ENCODE measurements around the gene DLL4.
"Not testable (repeated sequence)": the region's sequence is repeated elsewhere in the genome, so short reads cannot be mapped to it uniquely, and the experiment has no call there.

The DLL4 gene

GRCh38 chr15:40949756-40950207 is 20.6 kb downstream of the DLL4 start:
- H3K4me1 ChIP-seq (ENCODE audit: control insufficient read depth in 5 of 5, insufficient read depth in 5 of 5, low read length in 5 of 5): peaks cover 0 to 38% (median 27%) of the 10 kb centered on the region in 5 donors
- no peaks in the 10 kb centered on the region for H3K9me3 ChIP-seq (ENCODE audit: control insufficient read depth in 5 of 5, low read length in 5 of 5)
- H3K27ac ChIP-seq (ENCODE audit: low read depth, low read length): no peak overlapping the region

GRCh38 chr15:40951764-40952163 is 22.6 kb downstream of the DLL4 start:
- Histone ChIP-seq H3K4me3 (ENCODE audit: low read depth in 1 of 5, low read length in 5 of 5) (no peak overlapping the region), H3K36me3 (ENCODE audit: control insufficient read depth in 5 of 5, insufficient read depth in 5 of 5, low read length in 5 of 5) (no peaks in the 10 kb centered on the region), H3K27me3 (ENCODE audit: control insufficient read depth in 5 of 5, insufficient read depth in 4 of 5, low read length in 5 of 5) (no peaks in the 10 kb centered on the region), H3K9me3 (ENCODE audit: control insufficient read depth in 5 of 5, low read length in 5 of 5) (no peaks in the 10 kb centered on the region), H3K27ac (ENCODE audit: low read depth, low read length) (no peak overlapping the region), H3K9ac (ENCODE audit: low read length in 5 of 5) (no peak overlapping the region), H3K4me1 (ENCODE audit: control insufficient read depth in 5 of 5, insufficient read depth in 5 of 5, low read length in 5 of 5) (peaks cover 0 to 54% (median 29%) of the 10 kb centered on the region in 5 donors)

More at GRCh38 chr15:40949756-40950207, 20.6 kb downstream of the DLL4 start:
- Histone ChIP-seq H3K36me3 (ENCODE audit: control insufficient read depth in 5 of 5, insufficient read depth in 5 of 5, low read length in 5 of 5) (no peaks in the 10 kb centered on the region), H3K9ac (ENCODE audit: low read length in 5 of 5) (no peak overlapping the region), H3K4me3 (ENCODE audit: low read depth in 1 of 5, low read length in 5 of 5) (no peak overlapping the region), H3K27me3 (ENCODE audit: control insufficient read depth in 5 of 5, insufficient read depth in 4 of 5, low read length in 5 of 5) (no peaks in the 10 kb centered on the region)

GRCh38 chr15:40952301-40952900 is 23.3 kb downstream of the DLL4 start:
- Histone ChIP-seq H3K27ac (ENCODE audit: low read depth, low read length) (peak overlapping the region; percentile 69), H3K36me3 (ENCODE audit: control insufficient read depth in 5 of 5, insufficient read depth in 5 of 5, low read length in 5 of 5) (no peaks in the 10 kb centered on the region), H3K9ac (ENCODE audit: low read length in 5 of 5) (peak overlapping the region in 3 of 5 donors; percentile 45 to 71 (median 71)), H3K4me3 (ENCODE audit: low read depth in 1 of 5, low read length in 5 of 5) (peak overlapping the region; percentile 63 to 78 (median 74)), H3K9me3 (ENCODE audit: control insufficient read depth in 5 of 5, low read length in 5 of 5) (no peaks in the 10 kb centered on the region), H3K4me1 (ENCODE audit: control insufficient read depth in 5 of 5, insufficient read depth in 5 of 5, low read length in 5 of 5) (peaks cover 0 to 61% (median 34%) of the 10 kb centered on the region in 5 donors), H3K27me3 (ENCODE audit: control insufficient read depth in 5 of 5, insufficient read depth in 4 of 5, low read length in 5 of 5) (no peaks in the 10 kb centered on the region)

- H3K27ac ChIP-seq (ENCODE audit: low read depth, low read length): peak within 1 kb of the TSS; percentile 69
- H3K9ac ChIP-seq (ENCODE audit: low read length in 5 of 5): peak within 1 kb of the TSS in 3 of 5 donors; percentile 45 to 71 (median 71)
- H3K4me1 ChIP-seq (ENCODE audit: control insufficient read depth in 5 of 5, insufficient read depth in 5 of 5, low read length in 5 of 5): peaks cover 0 to 68% (median 35%) of the 10 kb centered on the region in 5 donors
- H3K27me3 ChIP-seq (ENCODE audit: control insufficient read depth in 5 of 5, insufficient read depth in 4 of 5, low read length in 5 of 5): no peaks in the 10 kb centered on the region
- H3K4me3 ChIP-seq (ENCODE audit: low read depth in 1 of 5, low read length in 5 of 5): peak within 1 kb of the TSS; percentile 63 to 78 (median 74)
- H3K9me3 ChIP-seq (ENCODE audit: control insufficient read depth in 5 of 5, low read length in 5 of 5): no peaks in the 10 kb centered on the region
- no peaks in the 10 kb centered on the region for H3K36me3 ChIP-seq (ENCODE audit: control insufficient read depth in 5 of 5, insufficient read depth in 5 of 5, low read length in 5 of 5)
Measured at GRCh38 chr15:40952901-40953712, 24.0 kb downstream of the DLL4 start, which contains the start of gene CHAC1. Gene CHAC1 (plus strand): TSS chr15:40953471. CDS start chr15:40953584, 113 bp downstream.

- H3K27ac ChIP-seq (ENCODE audit: low read depth, low read length): no peak overlapping the region
- H3K27me3 ChIP-seq (ENCODE audit: control insufficient read depth in 5 of 5, insufficient read depth in 4 of 5, low read length in 5 of 5): no peaks in the 10 kb centered on the region
- peaks cover 0 to 69% (median 35%) of the 10 kb centered on the region in 5 donors for H3K4me1 ChIP-seq (ENCODE audit: control insufficient read depth in 5 of 5, insufficient read depth in 5 of 5, low read length in 5 of 5)
- peak overlapping the region; percentile 59 to 78 (median 74) for H3K4me3 ChIP-seq (ENCODE audit: low read depth in 1 of 5, low read length in 5 of 5)
- peak overlapping the region in 2 of 5 donors; percentile 37 to 71 for H3K9ac ChIP-seq (ENCODE audit: low read length in 5 of 5)
- H3K36me3 ChIP-seq (ENCODE audit: control insufficient read depth in 5 of 5, insufficient read depth in 5 of 5, low read length in 5 of 5): no peaks in the 10 kb centered on the region
- H3K9me3 ChIP-seq (ENCODE audit: control insufficient read depth in 5 of 5, low read length in 5 of 5): no peaks in the 10 kb centered on the region
Measured at GRCh38 chr15:40953713-40954074, 24.6 kb downstream of the DLL4 start.

GRCh38 chr15:40954158-40954848 is 25.2 kb downstream of the DLL4 start:
- not testable (repeated sequence) for H3K9ac ChIP-seq (ENCODE audit: low read length in 5 of 5); H3K27me3 ChIP-seq (ENCODE audit: control insufficient read depth in 5 of 5, insufficient read depth in 4 of 5, low read length in 5 of 5); H3K9me3 ChIP-seq (ENCODE audit: control insufficient read depth in 5 of 5, low read length in 5 of 5); H3K27ac ChIP-seq (ENCODE audit: low read depth, low read length); H3K36me3 ChIP-seq (ENCODE audit: control insufficient read depth in 5 of 5, insufficient read depth in 5 of 5, low read length in 5 of 5)
- Histone ChIP-seq H3K4me1 (ENCODE audit: control insufficient read depth in 5 of 5, insufficient read depth in 5 of 5, low read length in 5 of 5) (peaks cover 0 to 66% (median 32%) of the 10 kb centered on the region in 5 donors), H3K4me3 (ENCODE audit: low read depth in 1 of 5, low read length in 5 of 5) (peak overlapping the region in 2 of 5 donors; percentile 59 to 78)

- Histone ChIP-seq H3K36me3 (ENCODE audit: control insufficient read depth in 5 of 5, insufficient read depth in 5 of 5, low read length in 5 of 5) (no peaks in the 10 kb centered on the region), H3K4me3 (ENCODE audit: low read depth in 1 of 5, low read length in 5 of 5) (no peak overlapping the region), H3K27ac (ENCODE audit: low read depth, low read length) (no peak overlapping the region), H3K9ac (ENCODE audit: low read length in 5 of 5) (no peak overlapping the region), H3K4me1 (ENCODE audit: control insufficient read depth in 5 of 5, insufficient read depth in 5 of 5, low read length in 5 of 5) (peaks cover 0 to 57% (median 25%) of the 10 kb centered on the region in 5 donors), H3K27me3 (ENCODE audit: control insufficient read depth in 5 of 5, insufficient read depth in 4 of 5, low read length in 5 of 5) (no peaks in the 10 kb centered on the region), H3K9me3 (ENCODE audit: control insufficient read depth in 5 of 5, low read length in 5 of 5) (no peaks in the 10 kb centered on the region)
Measured at GRCh38 chr15:40955141-40955903, 26.2 kb downstream of the DLL4 start.

- no peaks in the 10 kb centered on the region for H3K27me3 ChIP-seq (ENCODE audit: control insufficient read depth in 5 of 5, insufficient read depth in 4 of 5, low read length in 5 of 5)
- no peaks in the 10 kb centered on the region for H3K36me3 ChIP-seq (ENCODE audit: control insufficient read depth in 5 of 5, insufficient read depth in 5 of 5, low read length in 5 of 5)
- peaks cover 0 to 57% (median 28%) of the 10 kb centered on the region in 5 donors for H3K4me1 ChIP-seq (ENCODE audit: control insufficient read depth in 5 of 5, insufficient read depth in 5 of 5, low read length in 5 of 5)
- no peaks in the 10 kb centered on the region for H3K9me3 ChIP-seq (ENCODE audit: control insufficient read depth in 5 of 5, low read length in 5 of 5)
- peak overlapping the region in 1 of 5 donors; percentile 12 for H3K9ac ChIP-seq (ENCODE audit: low read length in 5 of 5)
- H3K27ac ChIP-seq (ENCODE audit: low read depth, low read length): no peak overlapping the region
- peak overlapping the region in 1 of 5 donors; percentile 29 for H3K4me3 ChIP-seq (ENCODE audit: low read depth in 1 of 5, low read length in 5 of 5)
Measured at GRCh38 chr15:40955930-40956540, 26.9 kb downstream of the DLL4 start.

GRCh38 chr15:40956541-40956982 is 27.4 kb downstream of the DLL4 start:
- peak overlapping the region in 1 of 5 donors; percentile 13 for H3K9ac ChIP-seq (ENCODE audit: low read length in 5 of 5)
- H3K27me3 ChIP-seq (ENCODE audit: control insufficient read depth in 5 of 5, insufficient read depth in 4 of 5, low read length in 5 of 5): no peaks in the 10 kb centered on the region
- no peaks in the 10 kb centered on the region for H3K36me3 ChIP-seq (ENCODE audit: control insufficient read depth in 5 of 5, insufficient read depth in 5 of 5, low read length in 5 of 5)
- H3K4me1 ChIP-seq (ENCODE audit: control insufficient read depth in 5 of 5, insufficient read depth in 5 of 5, low read length in 5 of 5): peaks cover 0 to 57% (median 28%) of the 10 kb centered on the region in 5 donors
- H3K9me3 ChIP-seq (ENCODE audit: control insufficient read depth in 5 of 5, low read length in 5 of 5): no peaks in the 10 kb centered on the region
- peak overlapping the region in 1 of 5 donors; percentile 29 for H3K4me3 ChIP-seq (ENCODE audit: low read depth in 1 of 5, low read length in 5 of 5)
- no peak overlapping the region for H3K27ac ChIP-seq (ENCODE audit: low read depth, low read length)
